ENCODE measurements around the gene CLN6. TPM values are rescaled to one million over a fixed set of nuclear protein-coding genes. Genes with fewer than 3 reads are reported as not detected.

Gene CLN6
- total RNA-seq, 1 experiment from 2014 or later = 76.7 TPM

- no peaks in the 10 kb centered on the region for H3K27me3 ChIP-seq (replicated peaks; ENCODE audit: control insufficient read depth, insufficient read depth, low read length)
- intact Hi-C loops (cut with micrococcal nuclease; ENCODE audit: unreplicated experiment) = no loop called here
- Mint-ChIP-seq H3K4me1 (ENCODE audit: low read depth, unreplicated experiment) (peaks cover 41% of the 10 kb centered on the region), H3K36me3 (ENCODE audit: insufficient read depth, unreplicated experiment) (peaks cover 4% of the 10 kb centered on the region), H3K9me3 (ENCODE audit: unreplicated experiment) (no peaks in the 10 kb centered on the region), H3K27me3 (ENCODE audit: insufficient read depth, unreplicated experiment) (no peaks in the 10 kb centered on the region), H3K4me3 (ENCODE audit: unreplicated experiment) (peak overlapping the region; percentile 88), H3K27ac (ENCODE audit: unreplicated experiment) (no peak overlapping the region)
- TF ChIP-seq CTCF (IDR thresholded peaks at IDR 0.05; ENCODE audit: insufficient read depth in 1 of 2, low read depth in 1 of 2, low read length in 1 of 2, severe bottlenecking in 1 of 2, unreplicated experiment in 1 of 2) = no peak
- H3K4me1 ChIP-seq = peaks cover 36% of the 10 kb centered on the region
- CTCF ChIA-PET = interaction anchor here (0.6 kb wide), 1 partner anchor 645 kb away, joined by 3 read pairs; no protein-coding TSS in a partner anchor
- H3K36me3 ChIP-seq (ENCODE audit: control insufficient read depth, insufficient read depth, low read length) = no peaks in the 10 kb centered on the region
- POLR2A ChIA-PET = no interaction called here
- H3K9me3 ChIP-seq = no peaks in the 10 kb centered on the region
- peak in 1 of 2 experiments; percentile 23 for DNase-seq
- no peak overlapping the region for H3K4me3 ChIP-seq (ENCODE audit: low read depth, low read length)
- BruUV-seq (replicated peaks) = no TSS peak
Measured at GRCh38 chr15:68231102-68231818, 1.7 kb upstream of the CLN6 start.

- Mint-ChIP-seq H3K4me1 (ENCODE audit: low read depth, unreplicated experiment) (peaks cover 41% of the 10 kb centered on the region), H3K27me3 (ENCODE audit: insufficient read depth, unreplicated experiment) (no peaks in the 10 kb centered on the region), H3K27ac (ENCODE audit: unreplicated experiment) (peak overlapping the region; percentile 81), H3K36me3 (ENCODE audit: insufficient read depth, unreplicated experiment) (peaks cover 4% of the 10 kb centered on the region), H3K4me3 (ENCODE audit: unreplicated experiment) (peak overlapping the region; percentile 88), H3K9me3 (ENCODE audit: unreplicated experiment) (no peaks in the 10 kb centered on the region)
- intact Hi-C loops (cut with micrococcal nuclease; ENCODE audit: unreplicated experiment) = no loop called here
- no peaks in the 10 kb centered on the region for H3K27me3 ChIP-seq (replicated peaks; ENCODE audit: control insufficient read depth, insufficient read depth, low read length)
- peak overlapping the region; percentile 85 for H3K4me3 ChIP-seq (ENCODE audit: low read depth, low read length)
- H3K36me3 ChIP-seq (ENCODE audit: control insufficient read depth, insufficient read depth, low read length) = no peaks in the 10 kb centered on the region
- BruUV-seq (replicated peaks) = TSS peak; percentile 67
- no peaks in the 10 kb centered on the region for H3K9me3 ChIP-seq
- H3K4me1 ChIP-seq = peaks cover 36% of the 10 kb centered on the region
- POLR2A ChIA-PET = interaction anchor here (0.6 kb wide), 1 partner anchor 314 kb away, joined by 14 read pairs; no protein-coding TSS in a partner anchor
- no peak for TF ChIP-seq CTCF (IDR thresholded peaks at IDR 0.05; ENCODE audit: insufficient read depth in 1 of 2, low read depth in 1 of 2, low read length in 1 of 2, severe bottlenecking in 1 of 2, unreplicated experiment in 1 of 2)
- no peak for DNase-seq
- CTCF ChIA-PET = interaction anchor here (0.6 kb wide), 1 partner anchor 646 kb away, joined by 3 read pairs; no protein-coding TSS in a partner anchor
Measured at GRCh38 chr15:68230157-68231100, 901 bp upstream of the CLN6 start.

GRCh38 chr15:68228971-68229385, 550 bp downstream of the CLN6 start:
- intact Hi-C loops (cut with micrococcal nuclease; ENCODE audit: unreplicated experiment) = no loop called here
- Histone ChIP-seq H3K4me1 (peaks cover 32% of the 10 kb centered on the region), H3K9me3 (no peaks in the 10 kb centered on the region), H3K4me3 (ENCODE audit: low read depth, low read length) (peak overlapping the region; percentile 85), H3K27me3 (replicated peaks; ENCODE audit: control insufficient read depth, insufficient read depth, low read length) (no peaks in the 10 kb centered on the region), H3K36me3 (ENCODE audit: control insufficient read depth, insufficient read depth, low read length) (no peaks in the 10 kb centered on the region)
- no TSS peak for BruUV-seq (replicated peaks)
- H3K4me3 Mint-ChIP-seq (ENCODE audit: unreplicated experiment) = peak overlapping the region; percentile 88
- H3K27me3 Mint-ChIP-seq (ENCODE audit: insufficient read depth, unreplicated experiment) = no peaks in the 10 kb centered on the region
- peak in 1 of 2 experiments; percentile 17 for DNase-seq
- peak overlapping the region; percentile 82 for H3K27ac Mint-ChIP-seq (ENCODE audit: unreplicated experiment)
- POLR2A ChIA-PET = no interaction called here
- peaks cover 41% of the 10 kb centered on the region for H3K4me1 Mint-ChIP-seq (ENCODE audit: low read depth, unreplicated experiment)
- CTCF ChIA-PET = interaction anchor here (0.8 kb wide), 1 partner anchor 34 kb away, joined by 3 read pairs; no protein-coding TSS in a partner anchor
- H3K36me3 Mint-ChIP-seq (ENCODE audit: insufficient read depth, unreplicated experiment) = peaks cover 4% of the 10 kb centered on the region
- no peaks in the 10 kb centered on the region for H3K9me3 Mint-ChIP-seq (ENCODE audit: unreplicated experiment)
- TF ChIP-seq CTCF (IDR thresholded peaks at IDR 0.05; ENCODE audit: insufficient read depth in 1 of 2, low read depth in 1 of 2, low read length in 1 of 2, severe bottlenecking in 1 of 2, unreplicated experiment in 1 of 2) = no peak
